ENCODE data around the gene ADGRG3.

Gene ADGRG3

GRCh38 chr16:57665541-57665940 is 2.6 kb upstream of the ADGRG3 start:
- CTCF ChIA-PET: interaction anchor here (1.6 kb wide), 1 partner anchor 9 kb away, joined by 3 read pairs; no protein-coding TSS in a partner anchor
- Histone ChIP-seq H3K4me3 (ENCODE audit: low read depth, low read length) (no peak overlapping the region), H3K9me3 (ENCODE audit: control insufficient read depth, insufficient read depth, low read depth, low read length) (no peaks in the 10 kb centered on the region), H3K4me1 (ENCODE audit: control insufficient read depth, insufficient read depth, low read length) (no peaks in the 10 kb centered on the region), H3K27ac (ENCODE audit: extremely low read depth, low read depth, low read length) (no peak overlapping the region), H3K36me3 (ENCODE audit: control insufficient read depth in 2 of 2, insufficient read depth in 1 of 2, low read length in 2 of 2) (no peaks in the 10 kb centered on the region)
- no peak for TF ChIP-seq ZNF302 (tag by site-specific recombination; IDR thresholded peaks at IDR 0.05; ENCODE audit: low read depth)
- TF ChIP-seq, protein P1, sequence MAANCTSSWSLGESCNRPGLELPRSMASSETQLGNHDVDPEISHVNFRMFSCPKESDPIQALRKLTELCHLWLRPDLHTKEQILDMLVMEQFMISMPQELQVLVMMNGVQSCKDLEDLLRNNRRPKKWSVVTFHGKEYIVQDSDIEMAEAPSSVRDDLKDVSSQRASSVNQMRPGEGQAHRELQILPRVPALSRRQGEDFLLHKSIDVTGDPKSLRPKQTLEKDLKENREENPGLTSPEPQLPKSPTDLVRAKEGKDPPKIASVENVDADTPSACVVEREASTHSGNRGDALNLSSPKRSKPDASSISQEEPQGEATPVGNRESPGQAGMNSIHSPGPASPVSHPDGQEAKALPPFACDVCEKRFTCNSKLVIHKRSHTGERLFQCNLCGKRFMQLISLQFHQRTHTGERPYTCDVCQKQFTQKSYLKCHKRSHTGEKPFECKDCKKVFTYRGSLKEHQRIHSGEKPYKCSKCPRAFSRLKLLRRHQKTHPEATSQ (tag by site-specific recombination; IDR thresholded peaks at IDR 0.05): no peak
- no peak for TF ChIP-seq ZNF792 (tag by site-specific recombination; IDR thresholded peaks at IDR 0.05)
- TF ChIP-seq ZNF777 (tag by site-specific recombination; IDR thresholded peaks at IDR 0.05; ENCODE audit: borderline replicate concordance): no peak
- TF ChIP-seq ZNF16 (tag by site-specific recombination; IDR thresholded peaks at IDR 0.05; ENCODE audit: low read depth): no peak
- POLR2A ChIA-PET: no interaction called here

DNA sequence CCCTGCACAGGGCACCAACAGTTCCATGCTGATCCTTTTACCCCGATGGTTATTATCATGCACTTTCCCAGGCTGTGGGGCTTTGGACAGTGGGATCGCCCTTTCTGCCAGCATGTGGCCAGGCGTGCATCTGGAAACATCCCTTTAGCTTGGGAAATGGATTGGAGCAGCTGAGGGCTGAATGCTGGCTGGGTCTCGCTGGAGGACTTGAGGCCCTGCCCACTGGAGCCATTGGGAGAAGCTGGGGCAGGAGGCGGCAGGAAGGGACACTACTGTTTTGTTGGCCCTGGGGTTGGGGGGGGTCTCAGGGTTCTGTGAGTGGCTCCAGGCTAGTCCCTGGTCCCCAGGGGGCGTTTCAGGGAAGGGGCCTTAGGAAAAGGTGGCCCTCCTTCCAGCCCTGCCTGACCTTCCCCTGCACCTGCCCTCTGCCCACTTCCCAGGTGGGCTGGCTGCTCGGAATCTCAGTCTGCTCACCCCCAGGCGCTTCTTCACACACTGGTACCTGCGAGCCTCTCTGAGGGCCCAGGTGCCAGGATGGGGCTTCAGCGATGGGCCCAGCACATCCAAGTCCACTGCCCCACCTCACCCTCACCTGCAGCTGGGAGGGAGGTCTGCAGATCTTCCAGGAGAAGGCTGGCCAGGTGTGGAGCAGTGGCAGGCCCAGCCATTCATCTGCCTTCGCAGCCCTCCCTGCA is 1.6 kb upstream of the ADGRG3 start:
- POLR2A ChIA-PET: no interaction called here
- Histone ChIP-seq H3K36me3 (ENCODE audit: control insufficient read depth in 2 of 2, insufficient read depth in 1 of 2, low read length in 2 of 2) (no peaks in the 10 kb centered on the region), H3K27ac (ENCODE audit: extremely low read depth, low read depth, low read length) (no peak overlapping the region), H3K4me1 (ENCODE audit: control insufficient read depth, insufficient read depth, low read length) (no peaks in the 10 kb centered on the region), H3K9me3 (ENCODE audit: control insufficient read depth, insufficient read depth, low read depth, low read length) (no peaks in the 10 kb centered on the region), H3K4me3 (ENCODE audit: low read depth, low read length) (no peak overlapping the region)
- CTCF ChIA-PET: interaction anchor here (1.5 kb wide), 1 partner anchor 75 kb away, joined by 5 read pairs; no protein-coding TSS in a partner anchor
- TF ChIP-seq, protein P2, sequence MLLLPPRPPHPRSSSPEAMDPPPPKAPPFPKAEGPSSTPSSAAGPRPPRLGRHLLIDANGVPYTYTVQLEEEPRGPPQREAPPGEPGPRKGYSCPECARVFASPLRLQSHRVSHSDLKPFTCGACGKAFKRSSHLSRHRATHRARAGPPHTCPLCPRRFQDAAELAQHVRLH (tag by site-specific recombination; IDR thresholded peaks at IDR 0.05): no peak
- TF ChIP-seq ZNF473 (tag by site-specific recombination; IDR thresholded peaks at IDR 0.05) (no peak), TRIM28 (IDR thresholded peaks at IDR 0.05; ENCODE audit: borderline replicate concordance, low read length) (no peak), ZNF514 (tag by site-specific recombination; IDR thresholded peaks at IDR 0.05) (no peak), ZSCAN30 (tag by site-specific recombination; IDR thresholded peaks at IDR 0.05) (no peak), GLI4 (tag by site-specific recombination; IDR thresholded peaks at IDR 0.05) (no peak), CTCF (tag by site-specific recombination; IDR thresholded peaks at IDR 0.05) (no peak), ZNF2 (tag by site-specific recombination; IDR thresholded peaks at IDR 0.05) (no peak), HOXD13 (CRISPR knock-in tag; IDR thresholded peaks at IDR 0.05; ENCODE audit: borderline replicate concordance) (no peak), EGR2 (tag by site-specific recombination; IDR thresholded peaks at IDR 0.05; ENCODE audit: low read depth) (no peak), ZNF132 (tag by site-specific recombination; IDR thresholded peaks at IDR 0.05; ENCODE audit: borderline replicate concordance) (no peak), ZNF140 (tag by site-specific recombination; IDR thresholded peaks at IDR 0.05) (no peak)
- TF ChIP-seq, protein P3, sequence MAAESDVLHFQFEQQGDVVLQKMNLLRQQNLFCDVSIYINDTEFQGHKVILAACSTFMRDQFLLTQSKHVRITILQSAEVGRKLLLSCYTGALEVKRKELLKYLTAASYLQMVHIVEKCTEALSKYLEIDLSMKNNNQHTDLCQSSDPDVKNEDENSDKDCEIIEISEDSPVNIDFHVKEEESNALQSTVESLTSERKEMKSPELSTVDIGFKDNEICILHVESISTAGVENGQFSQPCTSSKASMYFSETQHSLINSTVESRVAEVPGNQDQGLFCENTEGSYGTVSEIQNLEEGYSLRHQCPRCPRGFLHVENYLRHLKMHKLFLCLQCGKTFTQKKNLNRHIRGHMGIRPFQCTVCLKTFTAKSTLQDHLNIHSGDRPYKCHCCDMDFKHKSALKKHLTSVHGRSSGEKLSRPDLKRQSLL (tag by site-specific recombination; IDR thresholded peaks at IDR 0.05): no peak
